Measurements from ENCODE around the gene CMSS1.

The CMSS1 gene

GRCh38 chr3:100108464-100109079 is 290.9 kb downstream of the CMSS1 start:
- no peak for DNase-seq (ENCODE audit: extremely low spot score, insufficient read length, low read depth)
- no peak for FAIRE-seq

- no peak for FAIRE-seq
- no peak for DNase-seq (ENCODE audit: extremely low spot score, insufficient read length, low read depth)
Measured at GRCh38 chr3:100110162-100110561, 292.5 kb downstream of the CMSS1 start.

- DNase-seq (ENCODE audit: extremely low spot score, insufficient read length, low read depth) (no peak), FAIRE-seq (no peak)
Measured at GRCh38 chr3:100111728-100112127, 294.1 kb downstream of the CMSS1 start.

- no peak for FAIRE-seq
- DNase-seq (ENCODE audit: extremely low spot score, insufficient read length, low read depth): no peak
Measured at GRCh38 chr3:100113723-100114412, 296.2 kb downstream of the CMSS1 start.

- FAIRE-seq (no peak), DNase-seq (ENCODE audit: extremely low spot score, insufficient read length, low read depth) (no peak)
Measured at GRCh38 chr3:100114413-100115030, 296.9 kb downstream of the CMSS1 start, which contains the start of gene FILIP1L. FILIP1L (minus strand) TSS chr3:100114501.

GRCh38 chr3:100117093-100117492 is 299.4 kb downstream of the CMSS1 start:
- DNase-seq (ENCODE audit: extremely low spot score, insufficient read length, low read depth) (no peak), FAIRE-seq (no peak)

GRCh38 chr3:100120012-100120411 is 302.4 kb downstream of the CMSS1 start:
- no peak for FAIRE-seq
- no peak for DNase-seq (ENCODE audit: extremely low spot score, insufficient read length, low read depth)

GRCh38 chr3:100120693-100121092 is 303.0 kb downstream of the CMSS1 start:
- FAIRE-seq: no peak
- no peak for DNase-seq (ENCODE audit: extremely low spot score, insufficient read length, low read depth)

GRCh38 chr3:100122321-100122720 is 304.7 kb downstream of the CMSS1 start:
- DNase-seq (ENCODE audit: extremely low spot score, insufficient read length, low read depth) (no peak), FAIRE-seq (no peak)

- DNase-seq (ENCODE audit: extremely low spot score, insufficient read length, low read depth): no peak
- no peak for FAIRE-seq
Measured at GRCh38 chr3:100123112-100123511, 305.4 kb downstream of the CMSS1 start.

GRCh38 chr3:100124201-100124761 is 306.6 kb downstream of the CMSS1 start:
- DNase-seq (ENCODE audit: extremely low spot score, insufficient read length, low read depth) (no peak), FAIRE-seq (no peak)

GRCh38 chr3:100125161-100125938 is 307.7 kb downstream of the CMSS1 start:
- FAIRE-seq (no peak), DNase-seq (ENCODE audit: extremely low spot score, insufficient read length, low read depth) (no peak)

- no peak for DNase-seq (ENCODE audit: extremely low spot score, insufficient read length, low read depth)
Measured at GRCh38 chr3:100127792-100128191, 310.1 kb downstream of the CMSS1 start.

GRCh38 chr3:100128565-100128964 is 310.9 kb downstream of the CMSS1 start:
- FAIRE-seq (no peak), DNase-seq (ENCODE audit: extremely low spot score, insufficient read length, low read depth) (no peak)

More at GRCh38 chr3:100127792-100128191, 310.1 kb downstream of the CMSS1 start:
- no peak for FAIRE-seq

- no peak for DNase-seq (ENCODE audit: extremely low spot score, insufficient read length, low read depth)
- no peak for FAIRE-seq
Measured at GRCh38 chr3:100129941-100130340, 312.3 kb downstream of the CMSS1 start.

GRCh38 chr3:100131241-100131640 is 313.6 kb downstream of the CMSS1 start:
- no peak for DNase-seq (ENCODE audit: extremely low spot score, insufficient read length, low read depth)
- no peak for FAIRE-seq

GRCh38 chr3:100136921-100137320 is 319.3 kb downstream of the CMSS1 start:
- FAIRE-seq: no peak
- no peak for DNase-seq (ENCODE audit: extremely low spot score, insufficient read length, low read depth)

- no peak for FAIRE-seq
- DNase-seq (ENCODE audit: extremely low spot score, insufficient read length, low read depth): no peak
Measured at GRCh38 chr3:100140976-100141375, 323.3 kb downstream of the CMSS1 start.

GRCh38 chr3:100141586-100141985 is 323.9 kb downstream of the CMSS1 start:
- FAIRE-seq (no peak), DNase-seq (ENCODE audit: extremely low spot score, insufficient read length, low read depth) (no peak)

- no peak for DNase-seq (ENCODE audit: extremely low spot score, insufficient read length, low read depth)
- FAIRE-seq: peak; percentile 31
Measured at GRCh38 chr3:100144255-100144866, 326.7 kb downstream of the CMSS1 start.

Measured in GM18507 (cell line).